Cardiac septum (tissue), 1 donor: ENCODE results near the gene FBXO33. TPM values are rescaled to one million over a fixed set of nuclear protein-coding genes. Genes with fewer than 3 reads are reported as not detected.

Experiments
- DNase-seq: peaks from one replicate; pipeline ENCODE4 v3.0.0-alpha.2; 2020; ENCODE audit warnings: low spot score
- intact Hi-C: fragments of 100-400 bp; cut with DNase I; formaldehyde crosslinking; loops from one replicate; pipeline ENCODE4 v1.14.0; 2022
- long read RNA-seq: library from polyadenylated mRNA; unstranded; transcript quantifications from one replicate; pipeline ENCODE4 v2.0.0, GENCODE V29; 2021
- total RNA-seq: library from RNA; stranded (reverse); fragmentation: NEBNext Ultra II Directional; extraction: Animal tissue kit (Norgen Biotek cat#: 25700); gene quantifications from one replicate; pipeline ENCODE4 v1.2.1, GENCODE V29; 2021
- donor health status: DM: no; HTN: no; CAD: no.

The FBXO33 gene
- 6.3 TPM for total RNA-seq
- long read RNA-seq, transcript FBXO33-201 (4 exons, 3,853 nt): major isoform, 5 of 6 reads
- long read RNA-seq, partial matches to known transcripts: 0 of 6 reads
- long read RNA-seq, other reads (novel, unspliced or antisense): 1 of 6 reads

DNA sequence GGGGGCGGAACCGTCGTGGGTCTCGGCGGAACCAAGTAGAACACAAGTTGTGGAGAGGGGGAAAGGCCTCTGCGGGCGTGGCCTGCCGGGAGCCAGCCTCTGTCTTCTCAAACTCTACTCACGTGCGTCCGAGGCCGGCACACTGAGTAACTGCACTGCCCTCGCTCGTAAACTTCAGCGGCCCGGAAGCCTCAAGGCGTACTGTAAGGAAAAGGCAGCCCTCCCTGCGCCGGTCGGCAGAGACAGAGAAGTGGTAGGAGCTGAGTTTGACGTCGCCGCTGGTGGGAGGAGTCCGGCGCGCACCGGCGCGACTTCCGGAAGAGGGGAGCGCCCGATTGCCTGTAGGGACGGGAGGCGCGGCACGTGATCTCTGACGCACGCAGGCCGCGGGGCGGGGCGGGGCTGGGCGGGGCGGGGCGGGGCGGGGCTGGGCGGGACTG is at the start of gene FBXO33:
TSS of gene FBXO33 (minus strand) at position 255 of the 440 bp plus-strand sequence. CDS start 271 bp downstream, outside the sequence.
- peak; percentile 99 for DNase-seq
- intact Hi-C loops: loop anchor here (2.0 to 5.0 kb wide), 2 partner anchors 257 to 330 kb away; partner anchors contain the start of genes PNN and SEC23A

GRCh38 chr14:39474416-39474911 is 42.2 kb upstream of the FBXO33 start:
- intact Hi-C loops: no loop called here
- no peak for DNase-seq

DNA sequence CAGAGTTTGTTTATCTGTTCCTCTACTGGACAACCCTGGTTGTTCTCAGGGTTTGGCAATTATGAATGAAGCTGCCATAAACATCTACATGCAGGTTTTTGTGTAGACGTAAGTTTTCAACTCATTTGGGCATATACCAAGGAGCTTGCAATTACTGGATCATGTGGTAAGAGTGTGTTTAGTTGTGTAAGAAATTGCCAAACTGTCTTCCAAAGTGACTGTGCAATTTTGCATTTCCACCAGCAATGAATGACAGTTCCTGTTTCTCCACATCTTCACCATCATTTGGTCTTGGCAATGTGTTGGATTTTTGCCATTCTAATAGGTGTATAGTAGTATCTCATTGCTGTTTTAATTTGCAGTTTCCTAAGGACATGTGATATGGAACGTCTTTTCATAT is 39.8 kb upstream of the FBXO33 start:
- DNase-seq: no peak

DNA sequence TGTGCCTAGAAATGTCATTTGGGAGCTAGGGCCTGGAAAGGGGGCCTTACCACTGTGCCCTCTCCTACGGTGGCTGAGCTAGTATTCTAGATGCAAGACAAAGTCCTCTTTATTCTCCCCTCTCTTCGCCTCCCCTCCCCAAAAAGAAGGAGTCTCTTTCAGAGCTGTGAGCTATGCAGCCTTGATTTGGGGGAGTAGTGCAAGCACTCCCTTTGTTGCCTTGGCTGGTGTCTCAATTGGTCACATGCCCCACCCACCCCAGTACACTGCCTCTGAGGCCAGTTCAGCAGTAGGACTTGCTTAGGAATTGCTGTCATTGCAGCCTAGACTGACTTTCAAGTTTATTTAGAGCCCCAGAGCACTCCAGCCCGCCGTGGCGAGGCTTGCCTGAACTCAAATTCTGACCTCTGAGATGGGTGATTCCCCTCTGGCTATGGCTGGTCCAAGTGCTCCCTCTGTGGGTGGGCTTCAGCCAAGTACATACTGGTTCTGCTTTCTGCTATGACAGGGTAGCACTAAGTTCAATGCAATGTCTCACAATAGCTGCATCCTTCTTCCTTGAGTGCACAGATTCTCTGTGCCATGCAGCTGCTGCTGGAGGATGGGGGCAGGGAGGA is 37.0 kb upstream of the FBXO33 start:
- no peak for DNase-seq
- intact Hi-C loops: no loop called here

More for the DNA sequence above, 39.8 kb upstream of the FBXO33 start:
- intact Hi-C loops: no loop called here

GRCh38 chr14:39467889-39468524 is 35.8 kb upstream of the FBXO33 start:
- DNase-seq: no peak
- intact Hi-C loops: no loop called here

DNA sequence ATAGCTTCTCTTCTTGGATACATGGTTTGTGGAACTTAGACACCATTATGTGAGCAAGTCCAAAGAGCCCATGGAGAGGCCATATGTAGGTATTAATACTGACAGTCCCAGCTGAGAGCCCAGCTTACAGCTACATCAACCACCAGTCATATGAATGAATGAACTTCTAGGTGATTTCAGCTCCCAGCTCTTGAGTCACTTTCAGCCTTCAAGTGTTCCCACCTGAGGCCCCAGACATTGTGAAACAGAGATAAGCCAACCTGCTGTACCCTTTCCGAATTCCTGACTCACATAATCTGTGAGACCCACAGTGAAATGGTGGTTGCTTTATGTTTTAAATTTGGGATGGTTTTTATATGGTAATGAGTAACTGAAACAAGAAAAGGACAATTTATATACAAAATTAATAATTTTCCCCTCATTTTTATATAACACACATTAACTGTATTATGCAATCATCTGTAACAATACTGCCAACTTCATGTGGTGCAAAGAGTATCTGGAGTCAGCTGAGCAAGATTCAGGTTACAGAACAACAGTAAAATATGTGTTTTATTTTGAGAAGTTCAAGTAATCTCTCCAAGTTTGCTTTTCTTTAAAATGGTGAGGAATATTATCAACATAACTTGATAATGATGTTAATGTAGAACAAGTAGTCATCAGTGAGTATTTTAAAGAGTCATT is 27.7 kb upstream of the FBXO33 start:
- no peak for DNase-seq
- intact Hi-C loops: no loop called here

GRCh38 chr14:39456702-39457250 is 24.5 kb upstream of the FBXO33 start:
- intact Hi-C loops: no loop called here
- DNase-seq: no peak

DNA sequence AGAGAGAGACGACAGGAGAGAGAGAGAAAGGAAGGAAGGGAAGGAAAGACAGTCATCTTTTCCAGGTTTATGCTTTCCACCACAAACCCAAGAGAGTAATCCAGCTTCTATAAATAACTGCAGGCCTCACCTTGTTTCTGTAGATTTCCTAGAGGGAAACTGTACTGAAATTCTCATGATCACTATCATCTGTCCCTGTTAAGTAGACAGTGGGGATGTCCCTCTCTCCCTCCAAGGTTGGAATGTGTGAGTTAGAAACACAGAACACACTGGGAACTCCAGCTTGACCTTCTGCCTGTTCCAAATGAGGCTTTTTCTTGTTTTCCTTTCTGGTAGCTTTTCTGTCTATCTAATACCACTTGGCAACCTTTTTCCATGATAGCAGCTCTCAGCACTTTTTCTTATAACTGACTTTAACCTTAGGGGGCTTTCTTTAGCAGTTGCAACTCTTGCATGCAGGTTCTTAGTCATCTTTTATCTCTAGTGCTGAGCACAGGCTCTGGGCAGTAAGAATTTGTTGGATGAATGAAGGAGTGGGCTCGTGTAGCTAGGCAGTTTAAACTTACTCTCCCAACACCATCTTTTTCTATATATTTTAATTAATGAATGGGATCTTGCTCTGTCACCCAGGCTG is 22.8 kb upstream of the FBXO33 start:
- intact Hi-C loops: no loop called here
- DNase-seq: no peak

GRCh38 chr14:39452680-39453079 is 20.4 kb upstream of the FBXO33 start:
- intact Hi-C loops: no loop called here
- DNase-seq: no peak

GRCh38 chr14:39451811-39452210 is 19.6 kb upstream of the FBXO33 start:
- intact Hi-C loops: no loop called here
- no peak for DNase-seq

DNA sequence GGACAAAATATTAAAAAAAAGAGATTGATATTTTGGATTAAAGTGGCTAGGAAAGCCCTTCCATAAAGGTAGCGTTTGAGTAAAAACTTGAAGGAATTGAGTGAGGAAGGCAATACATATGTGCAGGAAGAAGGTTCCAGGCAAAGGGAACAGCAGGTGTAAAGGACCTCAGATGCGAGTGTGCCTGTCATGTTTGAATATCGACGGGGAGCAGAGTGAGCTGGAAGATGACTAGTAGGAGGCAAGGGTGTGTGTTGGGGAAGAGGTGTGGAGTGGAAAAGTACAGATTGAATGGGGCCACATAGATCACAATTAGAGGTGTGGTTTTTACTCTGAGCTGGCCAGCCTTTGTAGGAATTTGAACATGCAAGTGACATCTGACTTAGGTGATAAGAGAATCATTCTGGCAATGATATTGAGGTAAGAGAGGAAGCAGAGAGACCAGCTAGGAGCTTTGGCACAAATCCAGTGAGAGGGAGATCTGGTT is 15.0 kb upstream of the FBXO33 start:
- intact Hi-C loops: no loop called here

DNA sequence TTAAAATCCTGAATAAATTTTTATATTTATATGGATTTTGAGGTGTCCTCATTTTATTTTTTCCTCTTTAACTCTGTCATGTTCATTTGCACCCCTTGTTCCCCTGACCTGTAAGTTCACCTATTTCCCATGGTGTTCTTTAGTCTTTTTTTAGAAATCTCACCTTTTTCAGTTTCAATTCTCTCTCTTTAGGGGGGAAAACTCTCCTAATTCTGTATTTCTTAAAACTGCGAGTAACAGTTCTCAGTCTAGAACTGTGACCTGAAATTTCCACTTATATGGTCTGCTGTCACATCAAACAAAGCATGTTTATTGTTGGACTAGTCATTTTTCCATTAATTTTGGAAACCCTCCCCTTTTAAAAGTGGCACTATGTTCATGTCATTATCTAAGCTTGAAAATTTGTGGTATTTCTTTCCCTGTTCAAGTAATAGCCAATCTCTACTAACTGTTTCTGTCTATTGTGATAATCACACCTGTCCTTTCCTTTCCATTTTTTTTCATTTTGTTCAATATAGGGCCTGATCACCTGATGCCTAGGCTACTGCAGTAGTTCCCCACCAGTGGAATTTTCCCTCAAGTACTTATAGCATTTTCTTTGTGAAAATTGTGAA is 14.0 kb upstream of the FBXO33 start:
- intact Hi-C loops: no loop called here
- no peak for DNase-seq

More for the DNA sequence above, 15.0 kb upstream of the FBXO33 start:
- DNase-seq: no peak

GRCh38 chr14:39442293-39442692 is 10.1 kb upstream of the FBXO33 start:
- peak; percentile 74 for DNase-seq
- intact Hi-C loops: no loop called here

GRCh38 chr14:39441805-39442204 is 9.6 kb upstream of the FBXO33 start:
- intact Hi-C loops: no loop called here

GRCh38 chr14:39440975-39441374 is 8.7 kb upstream of the FBXO33 start:
- DNase-seq: no peak

More at GRCh38 chr14:39441805-39442204, 9.6 kb upstream of the FBXO33 start:
- DNase-seq: no peak

GRCh38 chr14:39435241-39435640 is 3.0 kb upstream of the FBXO33 start:
- intact Hi-C loops: no loop called here
- no peak for DNase-seq

More at GRCh38 chr14:39440975-39441374, 8.7 kb upstream of the FBXO33 start:
- intact Hi-C loops: no loop called here

- intact Hi-C loops: loop anchor here (5.0 kb wide), 1 partner anchor 332 kb away; the partner anchor contains the start of gene SEC23A
- DNase-seq: no peak
Measured at GRCh38 chr14:39434401-39434800, 2.2 kb upstream of the FBXO33 start.

DNA sequence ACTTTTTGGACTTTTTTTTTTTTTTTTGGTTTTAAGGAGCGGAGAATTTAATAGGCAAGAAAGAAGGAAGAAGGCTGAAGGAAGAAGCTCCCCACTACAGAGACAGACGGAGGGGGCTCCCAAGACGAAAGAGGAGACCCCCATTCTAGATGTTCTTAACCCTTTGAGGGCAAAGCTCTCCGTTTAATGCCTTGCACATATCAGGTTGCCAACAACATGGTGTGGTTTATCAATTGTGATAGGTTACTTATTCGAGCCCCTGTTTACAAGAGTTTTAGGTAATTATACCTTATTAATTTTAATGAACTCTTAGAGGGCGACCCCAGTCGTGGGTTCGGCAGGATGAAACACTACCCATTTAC is 1.2 kb upstream of the FBXO33 start:
- DNase-seq: no peak
- intact Hi-C loops: loop anchor here (2.0 to 5.0 kb wide), 2 partner anchors 259 to 331 kb away; partner anchors contain the start of genes PNN and SEC23A
